Keratinocyte (primary cell): ENCODE data around the gene KIF26A. TPM values are rescaled to one million over a fixed set of nuclear protein-coding genes. Genes with fewer than 3 reads are reported as not detected.

ENCODE experiments used
- DNase-seq: peaks from one replicate; pipeline ENCODE4 v3.0.0-alpha.2; 2011; ENCODE audit warnings: low read depth, missing footprints, low spot score
- FAIRE-seq: peaks from 2 replicates; lab custom pipeline; 2011; peaks lifted over from hg19 to GRCh38; lab: Jason Lieb, UNC
- H2AFZ ChIP-seq: 2 replicates; pipeline ENCODE4 v1.6.0; 2012; ENCODE audit warnings: low read length, control low read depth, inconsistent platforms; ENCODE audit not compliant: control insufficient read depth
- H3K27ac ChIP-seq: 2 replicates; pipeline ENCODE4 v1.5.1; 2011; ENCODE audit warnings: low read length; ENCODE audit not compliant: control insufficient read depth, insufficient read depth
- H3K27me3 ChIP-seq: 3 replicates; pipeline ENCODE4 v1.6.0; 2011; ENCODE audit warnings: low read length; ENCODE audit not compliant: control insufficient read depth, insufficient read depth; ENCODE audit errors: extremely low read depth
- H3K36me3 ChIP-seq, 2 experiments: 2 replicates in 1 of 2; 3 replicates in 1 of 2; pipeline ENCODE4 v1.5.1; 2011; ENCODE audit warnings: low read length in 2 of 2, mild to moderate bottlenecking in 1 of 2; ENCODE audit not compliant: control insufficient read depth in 2 of 2, insufficient read depth in 2 of 2; ENCODE audit errors: extremely low read depth in 1 of 2
- H3K4me1 ChIP-seq: 3 replicates; pipeline ENCODE4 v1.5.1; 2011; ENCODE audit warnings: low read length; ENCODE audit not compliant: control insufficient read depth, insufficient read depth; ENCODE audit errors: extremely low read depth
- H3K4me2 ChIP-seq: 3 replicates; pipeline ENCODE4 v1.6.0; 2011; ENCODE audit warnings: low read depth, low read length; ENCODE audit not compliant: control insufficient read depth, insufficient read depth; ENCODE audit errors: extremely low read depth
- H3K4me3 ChIP-seq, 3 experiments: fragments of 200-600 bp in 1 of 3; sonication (generic) in 1 of 3; 2 replicates in 2 of 3; 3 replicates in 1 of 3; pipeline ENCODE4 v1.5.1; 2011 to 2016; ENCODE audit warnings: low read length in 3 of 3, mild to moderate bottlenecking in 3 of 3, control low read depth in 2 of 3, inconsistent platforms in 1 of 3, low read depth in 1 of 3, mixed read lengths in 1 of 3, mixed run types in 1 of 3, moderate library complexity in 1 of 3; ENCODE audit not compliant: control insufficient read depth in 2 of 3, insufficient read depth in 2 of 3; ENCODE audit errors: extremely low read depth in 1 of 3
- H3K79me2 ChIP-seq: 2 replicates; pipeline ENCODE4 v1.6.0; 2012; ENCODE audit warnings: low read length; ENCODE audit not compliant: control insufficient read depth, insufficient read depth
- H3K9ac ChIP-seq: 3 replicates; pipeline ENCODE4 v1.6.0; 2011; ENCODE audit warnings: low read length; ENCODE audit not compliant: control insufficient read depth, insufficient read depth; ENCODE audit errors: extremely low read depth
- H3K9me1 ChIP-seq: 3 replicates; pipeline ENCODE4 v1.6.0; 2011; ENCODE audit warnings: low read length; ENCODE audit not compliant: control insufficient read depth, insufficient read depth; ENCODE audit errors: extremely low read depth
- H3K9me3 ChIP-seq: 2 replicates; pipeline ENCODE4 v1.5.1; 2012; ENCODE audit warnings: low read depth, low read length; ENCODE audit not compliant: control insufficient read depth
- H4K20me1 ChIP-seq: 3 replicates; pipeline ENCODE4 v1.6.0; 2011; ENCODE audit warnings: low read length; ENCODE audit not compliant: control insufficient read depth, insufficient read depth; ENCODE audit errors: extremely low read depth
- CTCF ChIP-seq, 3 experiments: IDR thresholded peaks in 1 of 3; conservative IDR thresholded peaks in 1 of 3; optimal IDR thresholded peaks in 1 of 3; 2 replicates in 2 of 3; 3 replicates in 1 of 3; pipeline versions ENCODE3 to v1.5.1; 2011; ENCODE audit warnings: low read length in 3 of 3, mild to moderate bottlenecking in 3 of 3, moderate library complexity in 2 of 3, control low read depth in 1 of 3, inconsistent platforms in 1 of 3; ENCODE audit not compliant: insufficient read depth in 2 of 3; ENCODE audit errors: extremely low read depth in 1 of 3
- EZH2 ChIP-seq: IDR thresholded peaks from one replicate; pipeline ENCODE4 v1.6.1; 2012; ENCODE audit warnings: inconsistent platforms, mild to moderate bottlenecking, low read length, moderate library complexity
- dilution Hi-C: fragments of 300-500 bp; cut with MboI; formaldehyde crosslinking; loops from one replicate; pipeline ENCODE4 v1.7.0; 2020; ENCODE audit warnings: low sequenced_read_pairs; ENCODE audit not compliant: extremely low pct_ligation_motif_present
- polyA plus RNA-seq, 5 experiments: library from polyadenylated mRNA; depleted of rRNA in 3 of 5; stranded (reverse) in 3 of 5; stranded (forward) in 1 of 5; unstranded in 1 of 5; fragments of >200 nt; gene quantifications; 1 replicate in 1 of 5; 2 replicates in 3 of 5; 3 replicates in 1 of 5; pipeline versions ENCODE4 v1.2.1 to v1.2.3, GENCODE V29; 2011 to 2012; ENCODE audit warnings: missing spikeins in 2 of 5, low read depth in 1 of 5, low replicate concordance in 1 of 5

Gene KIF26A
- polyA plus RNA-seq, 1 donor (not counting 4 experiments of a cell fraction or from before 2014, with no cell fraction given), result 0.07 TPM

DNA sequence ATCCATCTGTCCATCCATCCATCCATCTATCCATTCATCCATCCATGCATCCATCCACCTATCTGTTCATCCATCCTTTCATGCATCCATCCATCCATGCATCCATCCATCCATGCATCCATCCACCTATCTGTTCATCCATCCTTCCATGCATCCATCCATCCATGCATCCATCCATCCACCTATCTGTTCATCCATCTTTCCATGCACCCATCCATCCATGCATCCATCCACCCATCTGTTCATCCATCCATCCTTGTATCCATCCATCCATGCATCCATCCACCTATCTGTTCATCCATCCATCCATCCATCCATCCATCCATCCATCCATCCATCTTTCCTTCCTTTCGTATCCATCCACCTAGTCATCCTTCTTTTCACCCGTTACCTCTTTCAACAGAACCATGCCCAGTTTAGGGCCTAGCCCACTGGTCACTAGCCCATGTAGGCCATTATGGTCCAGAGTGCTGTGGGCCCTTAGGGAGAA lies 66.3 kb downstream of the KIF26A start:
- dilution Hi-C loops, result no loop called here
- DNase-seq, result no peak
- no peak overlapping the region for H3K4me2 ChIP-seq
- H2AFZ ChIP-seq, result no peak overlapping the region
- no peaks in the 10 kb centered on the region for H3K9me3 ChIP-seq
- H3K79me2 ChIP-seq, result no peaks in the 10 kb centered on the region
- H3K4me1 ChIP-seq, result no peaks in the 10 kb centered on the region
- H3K9ac ChIP-seq, result no peak overlapping the region
- H4K20me1 ChIP-seq, result no peaks in the 10 kb centered on the region
- H3K36me3 ChIP-seq, result no peaks in the 10 kb centered on the region
- TF ChIP-seq EZH2 (no peak), CTCF (optimal IDR thresholded peaks at IDR 0.05 in 1 of 3, IDR thresholded peaks at IDR 0.05 in 1 of 3, conservative IDR thresholded peaks at IDR 0.05 in 1 of 3; ENCODE audit: extremely low read depth in 1 of 3, insufficient read depth in 2 of 3, low read length in 3 of 3) (no peak)
- no peak overlapping the region for H3K27ac ChIP-seq
- H3K27me3 ChIP-seq, result no peaks in the 10 kb centered on the region
- FAIRE-seq, result no peak
- no peaks in the 10 kb centered on the region for H3K9me1 ChIP-seq
- H3K4me3 ChIP-seq, result no peak overlapping the region

GRCh38 chr14:104205781-104206180 lies 67.4 kb downstream of the KIF26A start:
- FAIRE-seq (no peak), DNase-seq (no peak)
- no peaks in the 10 kb centered on the region for H3K79me2 ChIP-seq
- no peak overlapping the region for H3K4me3 ChIP-seq
- H3K4me1 ChIP-seq, result no peaks in the 10 kb centered on the region
- dilution Hi-C loops, result no loop called here
- no peaks in the 10 kb centered on the region for H3K27me3 ChIP-seq
- no peaks in the 10 kb centered on the region for H3K36me3 ChIP-seq
- no peak overlapping the region for H2AFZ ChIP-seq
- no peaks in the 10 kb centered on the region for H4K20me1 ChIP-seq
- H3K27ac ChIP-seq, result no peak overlapping the region
- no peak overlapping the region for H3K9ac ChIP-seq
- TF ChIP-seq EZH2, result no peak
- no peak for TF ChIP-seq CTCF (optimal IDR thresholded peaks at IDR 0.05 in 1 of 3, IDR thresholded peaks at IDR 0.05 in 1 of 3, conservative IDR thresholded peaks at IDR 0.05 in 1 of 3; ENCODE audit: extremely low read depth in 1 of 3, insufficient read depth in 2 of 3, low read length in 3 of 3)
- no peaks in the 10 kb centered on the region for H3K9me3 ChIP-seq
- H3K4me2 ChIP-seq, result no peak overlapping the region
- H3K9me1 ChIP-seq, result no peaks in the 10 kb centered on the region
